Endodermal cell (in vitro differentiated cells): ENCODE data around the gene SMPDL3A. TPM values are rescaled to one million over a fixed set of nuclear protein-coding genes. Genes with fewer than 3 reads are reported as not detected.
A peak's percentile ranks its signal among the peaks of the same experiment; 100 is the strongest.

Experiments used
- DNase-seq: peaks from one replicate; pipeline ENCODE4 v3.0.0-alpha.2; 2017
- H3K27ac ChIP-seq: 2 replicates; pipeline ENCODE4 v1.5.1; 2013; ENCODE audit warnings: mild to moderate bottlenecking, low read depth, low read length, moderate library complexity
- H3K27me3 ChIP-seq: 2 replicates; pipeline ENCODE4 v1.6.1; 2013; ENCODE audit warnings: mild to moderate bottlenecking, low read length, moderate library complexity; ENCODE audit not compliant: insufficient read depth, control insufficient read depth, poor library complexity, severe bottlenecking
- H3K36me3 ChIP-seq: 2 replicates; pipeline ENCODE4 v1.7.0; 2013; ENCODE audit warnings: mild to moderate bottlenecking, low read length, moderate library complexity; ENCODE audit not compliant: control insufficient read depth, insufficient read depth
- H3K4me1 ChIP-seq: one replicate; pipeline ENCODE4 v1.7.0; 2013; ENCODE audit warnings: low read length; ENCODE audit not compliant: control insufficient read depth, insufficient read depth
- H3K4me3 ChIP-seq: 2 replicates; pipeline ENCODE4 v1.5.1; 2013; ENCODE audit warnings: mild to moderate bottlenecking, low read length, moderate library complexity
- H3K9ac ChIP-seq: 2 replicates; pipeline ENCODE4 v1.6.1; 2013; ENCODE audit warnings: mild to moderate bottlenecking, low read length, moderate library complexity; ENCODE audit not compliant: poor library complexity, severe bottlenecking; ENCODE audit errors: extremely low read depth
- H3K9me3 ChIP-seq: 2 replicates; pipeline ENCODE4 v1.6.1; 2013; ENCODE audit warnings: mild to moderate bottlenecking, low read length, moderate library complexity; ENCODE audit not compliant: control insufficient read depth
- H3K27ac Mint-ChIP-seq: 2 replicates; pipeline ENCODE4 v1.8.0; 2020; ENCODE audit warnings: mixed read lengths
- H3K27me3 Mint-ChIP-seq: 2 replicates; pipeline ENCODE4 v1.8.0; 2021; ENCODE audit warnings: mild to moderate bottlenecking, mixed read lengths; ENCODE audit not compliant: insufficient read depth
- H3K36me3 Mint-ChIP-seq: 2 replicates; pipeline ENCODE4 v1.8.0; 2020; ENCODE audit warnings: low read depth, mixed read lengths
- H3K4me1 Mint-ChIP-seq: 2 replicates; pipeline ENCODE4 v1.8.0; 2020; ENCODE audit warnings: mixed read lengths
- H3K4me3 Mint-ChIP-seq: 2 replicates; pipeline ENCODE4 v1.8.0; 2020; ENCODE audit warnings: mild to moderate bottlenecking, moderate library complexity, mixed read lengths
- H3K9me3 Mint-ChIP-seq: 2 replicates; pipeline ENCODE4 v1.8.0; 2020; ENCODE audit warnings: mild to moderate bottlenecking, mixed read lengths
- WGBS, 2 experiments: methylation state at CpG; one replicate each; pipeline versions ENCODE4 v1.1.5 to v1.1.7; 2013; ENCODE audit warnings: missing lambda C conversion rate in 2 of 2, mixed read lengths in 1 of 2; ENCODE audit not compliant: insufficient coverage in 1 of 2, insufficient read length in 1 of 2; 5-methylcytosine and 5-hydroxymethylcytosine counted together
- total RNA-seq, 2 donors: library from RNA; stranded (reverse); fragmentation: NEBNext Ultra II Directional in 1 of 2; extraction: Animal tissue kit (Norgen Biotek cat#: 25700) in 1 of 2; gene quantifications; 2 replicates in 1 of 2; 3 replicates in 1 of 2; pipeline ENCODE4 v1.2.1, GENCODE V29; 2021
- TF ChIP-seq, protein P1 (sequence below): fragments of 200-600 bp; sonication (generic); conservative IDR thresholded peaks from 2 replicates; pipeline ENCODE4 v1.5.0; 2021; ENCODE audit warnings: antibody characterized with exemption, mild to moderate bottlenecking

The SMPDL3A gene
- total RNA-seq, 2 donors from 2014 or later, result 2.8 to 3.2 TPM

DNA sequence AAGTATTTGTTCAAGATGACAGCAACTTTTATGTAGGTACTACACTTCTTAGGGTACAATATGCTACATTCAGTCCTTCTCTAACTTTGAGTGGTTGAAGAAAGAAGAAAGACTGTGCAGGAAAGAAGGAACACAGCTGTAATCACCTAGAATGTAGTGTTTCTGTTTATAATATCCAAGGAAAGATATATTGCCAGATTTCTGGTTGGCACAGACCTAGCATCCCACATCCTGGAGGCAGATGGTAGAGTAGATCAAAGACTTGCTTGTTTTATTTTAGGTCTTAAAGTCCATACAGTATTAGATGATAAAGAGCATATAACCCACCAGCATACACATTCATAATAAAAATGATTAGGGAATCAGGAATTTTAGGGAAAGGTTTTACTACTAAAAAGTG lies 22.8 kb upstream of the SMPDL3A start:
- H3K9ac ChIP-seq, result no peak overlapping the region
- H3K27me3 Mint-ChIP-seq, result peaks cover 41% of the 10 kb centered on the region
- no peaks in the 10 kb centered on the region for H3K36me3 Mint-ChIP-seq

DNA sequence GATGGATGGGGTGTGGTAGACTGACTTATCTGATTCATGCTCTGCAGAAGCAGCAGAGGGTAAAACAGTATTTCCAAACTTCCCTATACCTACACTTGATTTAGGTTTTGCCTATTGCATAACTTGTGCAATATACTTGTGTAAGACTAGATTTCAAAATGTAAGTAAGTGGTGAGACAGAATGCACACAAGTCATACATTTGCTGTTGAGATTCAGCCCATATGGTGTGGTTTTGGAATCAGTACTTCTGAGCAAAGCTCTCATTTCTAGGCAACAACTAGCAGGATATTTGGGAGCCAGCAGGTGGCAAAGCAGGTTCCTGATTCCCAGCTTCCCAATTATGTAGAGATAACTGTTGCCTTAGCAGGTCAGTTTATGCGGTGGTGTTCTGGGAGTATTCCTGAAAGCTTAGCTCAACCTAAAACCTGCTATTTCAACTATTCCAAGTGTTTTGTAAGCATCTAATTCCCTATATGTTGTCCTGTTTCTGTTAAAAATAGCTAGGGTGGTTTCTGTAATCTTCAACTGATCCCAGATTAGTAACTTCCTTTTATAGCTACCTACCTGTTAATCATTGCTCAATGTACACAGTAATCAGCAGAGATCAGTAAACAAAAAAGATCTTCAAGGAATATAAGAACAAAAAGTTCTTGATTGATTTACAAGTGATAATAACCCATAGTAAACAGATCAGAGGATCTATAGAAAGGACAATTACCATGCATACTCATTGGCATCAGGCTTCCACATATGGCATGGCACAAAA lies 18.0 kb upstream of the SMPDL3A start:
- Mint-ChIP-seq H3K27ac (no peak overlapping the region), H3K4me1 (peaks cover 26% of the 10 kb centered on the region), H3K4me3 (no peak overlapping the region), H3K36me3 (no peaks in the 10 kb centered on the region), H3K27me3 (peaks cover 25% of the 10 kb centered on the region), H3K9me3 (no peaks in the 10 kb centered on the region)
- peaks cover 5% of the 10 kb centered on the region for H3K4me1 ChIP-seq
- TF ChIP-seq, protein P1, sequence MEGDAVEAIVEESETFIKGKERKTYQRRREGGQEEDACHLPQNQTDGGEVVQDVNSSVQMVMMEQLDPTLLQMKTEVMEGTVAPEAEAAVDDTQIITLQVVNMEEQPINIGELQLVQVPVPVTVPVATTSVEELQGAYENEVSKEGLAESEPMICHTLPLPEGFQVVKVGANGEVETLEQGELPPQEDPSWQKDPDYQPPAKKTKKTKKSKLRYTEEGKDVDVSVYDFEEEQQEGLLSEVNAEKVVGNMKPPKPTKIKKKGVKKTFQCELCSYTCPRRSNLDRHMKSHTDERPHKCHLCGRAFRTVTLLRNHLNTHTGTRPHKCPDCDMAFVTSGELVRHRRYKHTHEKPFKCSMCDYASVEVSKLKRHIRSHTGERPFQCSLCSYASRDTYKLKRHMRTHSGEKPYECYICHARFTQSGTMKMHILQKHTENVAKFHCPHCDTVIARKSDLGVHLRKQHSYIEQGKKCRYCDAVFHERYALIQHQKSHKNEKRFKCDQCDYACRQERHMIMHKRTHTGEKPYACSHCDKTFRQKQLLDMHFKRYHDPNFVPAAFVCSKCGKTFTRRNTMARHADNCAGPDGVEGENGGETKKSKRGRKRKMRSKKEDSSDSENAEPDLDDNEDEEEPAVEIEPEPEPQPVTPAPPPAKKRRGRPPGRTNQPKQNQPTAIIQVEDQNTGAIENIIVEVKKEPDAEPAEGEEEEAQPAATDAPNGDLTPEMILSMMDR, result peak; percentile 69
- no peak overlapping the region for H3K27ac ChIP-seq
- peak; percentile 77 for DNase-seq
- H3K36me3 ChIP-seq, result no peaks in the 10 kb centered on the region
- peak overlapping the region; percentile 12 for H3K4me3 ChIP-seq
- no peaks in the 10 kb centered on the region for H3K27me3 ChIP-seq
- H3K9me3 ChIP-seq, result no peaks in the 10 kb centered on the region
- WGBS, 2 experiments, result 43 to 60% methylated on average over 1 of the region's 1 CpG
- no peak overlapping the region for H3K9ac ChIP-seq

More for the DNA sequence above, 22.8 kb upstream of the SMPDL3A start:
- Mint-ChIP-seq H3K4me3 (no peak overlapping the region), H3K27ac (no peak overlapping the region), H3K9me3 (peaks cover 6% of the 10 kb centered on the region), H3K4me1 (peaks cover 10% of the 10 kb centered on the region)
- Histone ChIP-seq H3K4me1 (peaks cover 5% of the 10 kb centered on the region), H3K9me3 (no peaks in the 10 kb centered on the region), H3K27me3 (no peaks in the 10 kb centered on the region), H3K27ac (no peak overlapping the region), H3K36me3 (no peaks in the 10 kb centered on the region), H3K4me3 (no peak overlapping the region)
- TF ChIP-seq, protein P1, result no peak
- no peak for DNase-seq

DNA sequence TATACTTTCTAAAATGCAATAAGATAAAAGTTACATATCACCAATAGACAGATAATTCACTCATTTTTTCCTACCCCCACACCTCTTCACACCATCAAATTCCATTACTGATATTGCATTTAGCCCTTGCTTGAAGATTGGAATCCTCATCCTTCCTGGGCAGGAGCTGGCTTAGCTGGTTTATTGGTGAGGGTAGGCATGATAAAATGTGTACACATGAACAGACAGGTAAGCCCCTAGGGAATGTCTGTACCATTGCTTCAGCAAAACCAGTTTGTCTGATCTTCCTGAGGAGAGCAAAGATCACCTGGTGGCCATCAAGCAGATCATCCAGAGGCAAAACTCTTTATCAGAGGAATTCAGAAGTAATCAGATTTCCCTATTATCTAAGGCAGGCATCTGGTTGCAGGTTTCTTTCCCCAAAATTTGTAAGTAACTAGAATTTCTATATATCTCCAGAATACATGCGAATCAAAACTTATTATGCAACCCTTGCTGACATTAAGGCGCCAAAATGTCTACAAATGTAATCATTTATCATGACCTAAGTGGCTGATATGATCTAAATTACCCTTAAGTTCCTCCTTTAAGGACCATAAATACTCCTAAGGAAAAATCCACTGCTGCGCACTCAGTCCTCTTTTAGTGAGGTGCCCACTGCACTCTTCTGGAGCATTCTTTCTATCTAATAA lies 16.2 kb upstream of the SMPDL3A start:
- DNase-seq, result no peak
- TF ChIP-seq, protein P1, result peak; percentile 40
- Mint-ChIP-seq H3K27me3 (peaks cover 16% of the 10 kb centered on the region), H3K27ac (no peak overlapping the region), H3K4me3 (no peak overlapping the region), H3K36me3 (no peaks in the 10 kb centered on the region), H3K9me3 (no peaks in the 10 kb centered on the region), H3K4me1 (peaks cover 26% of the 10 kb centered on the region)
- 85 to 92% methylated on average over 3 of the region's 3 CpGs for WGBS, 2 experiments
- H3K27me3 ChIP-seq, result no peaks in the 10 kb centered on the region
- no peak overlapping the region for H3K9ac ChIP-seq
- no peak overlapping the region for H3K27ac ChIP-seq
- H3K4me1 ChIP-seq, result peaks cover 5% of the 10 kb centered on the region
- no peaks in the 10 kb centered on the region for H3K36me3 ChIP-seq
- H3K9me3 ChIP-seq, result no peaks in the 10 kb centered on the region
- H3K4me3 ChIP-seq, result no peak overlapping the region
